Loucy (cell line): ENCODE results near the gene CLIP1.

Experiments
- CTCF ChIP-seq: fragments of 200-600 bp; sonication (generic); conservative IDR thresholded peaks from 2 replicates; pipeline ENCODE4 v1.5.1; 2014; ENCODE audit warnings: mild to moderate bottlenecking, antibody characterized with exemption, low read length
- EZH2phosphoT487 ChIP-seq: fragments of 200-600 bp; IDR thresholded peaks from 2 replicates; pipeline ENCODE4 v1.6.1; 2018; ENCODE audit warnings: antibody characterized with exemption, mild to moderate bottlenecking, moderate library complexity, borderline replicate concordance

DNA sequence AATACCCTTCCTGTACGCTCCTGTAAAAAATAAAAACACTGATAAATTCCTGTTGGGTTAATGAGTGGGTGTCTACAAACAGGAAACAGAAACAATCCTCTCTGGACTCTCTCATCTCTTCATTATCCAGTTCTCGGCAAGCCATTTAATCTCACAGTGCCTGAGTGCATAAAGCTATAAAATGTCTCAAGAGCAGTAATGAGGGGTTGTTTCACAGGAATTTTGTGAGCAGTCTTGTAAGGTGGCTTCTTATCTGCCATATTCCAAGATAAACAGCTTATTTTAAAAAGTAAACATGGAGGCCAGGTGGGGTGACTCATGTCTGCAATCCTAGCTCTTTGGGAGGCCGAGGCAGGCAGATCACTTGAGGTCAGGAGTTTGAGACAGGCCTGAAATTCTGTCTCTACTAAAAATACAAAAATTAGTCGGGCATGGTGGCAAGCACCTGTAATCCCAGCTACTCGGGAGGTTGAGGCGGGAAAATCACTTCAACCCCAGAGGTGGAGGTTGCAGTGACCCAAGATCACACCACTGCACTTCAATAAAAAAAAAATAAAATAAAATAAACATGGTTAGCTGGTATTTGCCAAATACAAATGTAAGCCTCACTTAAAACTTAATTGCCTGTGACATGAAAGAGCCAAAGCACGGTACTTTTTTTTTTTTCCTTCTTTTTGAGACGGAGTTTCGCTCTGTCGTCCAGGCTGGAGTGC is 54.0 kb downstream of the CLIP1 start:
- TF ChIP-seq CTCF (no peak), EZH2phosphoT487 (no peak)
